ENCODE results near the gene SUGCT.

Gene SUGCT

DNA sequence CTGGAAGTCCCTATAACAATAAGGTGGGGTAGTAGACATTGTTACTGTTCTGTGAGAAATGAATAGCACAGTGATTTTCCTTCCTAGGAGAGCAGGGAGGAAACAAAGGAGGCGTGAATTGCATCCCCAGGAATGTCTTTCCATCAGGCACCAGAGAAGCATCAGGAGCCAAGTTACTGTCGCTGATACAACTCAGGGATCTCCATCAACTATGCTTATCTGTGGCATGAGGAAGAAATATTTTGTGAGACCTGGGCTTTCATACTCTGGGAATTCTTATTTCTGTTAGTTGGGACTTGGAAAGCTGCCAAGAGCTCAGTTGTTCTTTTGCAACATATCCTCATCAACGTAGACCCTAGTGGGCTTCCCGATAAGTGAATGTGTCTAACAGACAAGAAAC is 622.3 kb downstream of the SUGCT start:
- no peak for DNase-seq

DNA sequence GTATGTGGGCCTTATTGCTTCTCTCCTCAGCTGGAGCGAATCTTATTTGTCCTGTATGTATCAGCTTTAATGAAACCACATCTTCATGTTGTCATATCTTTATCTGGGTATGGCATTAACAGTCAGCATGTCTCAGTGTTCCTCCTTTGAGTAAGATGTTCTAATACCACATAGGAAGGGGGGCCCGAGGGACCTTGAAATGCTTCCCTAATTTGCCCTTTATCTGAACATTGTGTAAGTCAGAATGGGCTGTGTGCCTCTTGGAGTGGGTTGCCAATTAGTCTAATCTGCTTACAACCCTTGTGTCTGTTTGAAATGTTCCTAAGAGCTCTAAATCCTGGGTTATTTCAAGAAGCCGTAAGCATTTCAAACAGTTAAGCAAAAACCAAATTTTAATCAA is 623.8 kb downstream of the SUGCT start:
- no peak for DNase-seq

DNA sequence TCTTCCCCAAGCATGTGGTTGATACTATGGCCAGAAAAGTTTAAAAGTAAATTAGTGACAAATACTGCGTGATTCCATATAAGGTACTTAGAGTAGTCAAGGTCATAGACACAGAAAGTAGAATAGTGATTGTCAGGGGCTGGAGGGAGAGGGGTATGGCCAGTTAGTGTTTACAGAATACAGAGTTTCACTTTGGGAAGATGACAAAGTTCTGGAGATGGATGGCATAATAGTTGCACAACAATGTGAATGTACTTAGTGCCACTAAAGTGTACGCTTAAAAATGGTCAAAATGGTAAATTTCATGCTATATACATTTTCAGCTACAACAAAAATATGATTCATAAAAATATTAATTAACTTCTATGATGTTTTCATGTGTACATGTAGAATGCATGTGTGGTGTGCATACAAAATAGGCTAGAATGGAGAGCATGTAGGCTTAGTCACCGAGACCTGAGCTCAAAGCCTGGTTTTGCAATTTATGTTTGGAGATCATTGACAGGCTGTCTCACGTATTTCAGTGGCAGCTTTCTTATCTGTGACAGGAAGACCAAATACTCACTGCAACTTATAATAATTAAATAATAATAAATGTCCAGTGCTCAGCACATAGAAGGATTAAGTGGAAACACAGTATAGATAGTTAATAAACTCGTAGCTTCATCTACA is 625.6 kb downstream of the SUGCT start:
- DNase-seq, result no peak

DNA sequence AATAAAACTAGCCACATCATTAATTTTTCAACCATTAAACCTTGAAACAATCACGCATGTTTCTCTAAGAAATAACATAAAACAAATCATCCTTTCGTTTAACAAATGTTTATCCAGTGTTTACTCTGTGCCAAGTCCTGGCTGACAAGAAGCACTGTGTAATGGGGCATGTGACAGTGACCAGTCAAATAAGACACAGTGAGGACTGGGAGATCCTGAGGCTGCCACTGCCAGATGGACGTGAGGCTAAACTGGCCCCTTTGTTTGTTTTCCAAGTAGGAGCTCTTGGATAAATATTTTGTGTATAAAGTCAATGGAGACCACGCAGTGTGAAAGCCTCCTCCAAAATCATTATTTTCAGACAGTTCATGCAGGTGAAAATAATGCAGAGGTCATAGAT is 626.2 kb downstream of the SUGCT start:
- DNase-seq, result no peak

DNA sequence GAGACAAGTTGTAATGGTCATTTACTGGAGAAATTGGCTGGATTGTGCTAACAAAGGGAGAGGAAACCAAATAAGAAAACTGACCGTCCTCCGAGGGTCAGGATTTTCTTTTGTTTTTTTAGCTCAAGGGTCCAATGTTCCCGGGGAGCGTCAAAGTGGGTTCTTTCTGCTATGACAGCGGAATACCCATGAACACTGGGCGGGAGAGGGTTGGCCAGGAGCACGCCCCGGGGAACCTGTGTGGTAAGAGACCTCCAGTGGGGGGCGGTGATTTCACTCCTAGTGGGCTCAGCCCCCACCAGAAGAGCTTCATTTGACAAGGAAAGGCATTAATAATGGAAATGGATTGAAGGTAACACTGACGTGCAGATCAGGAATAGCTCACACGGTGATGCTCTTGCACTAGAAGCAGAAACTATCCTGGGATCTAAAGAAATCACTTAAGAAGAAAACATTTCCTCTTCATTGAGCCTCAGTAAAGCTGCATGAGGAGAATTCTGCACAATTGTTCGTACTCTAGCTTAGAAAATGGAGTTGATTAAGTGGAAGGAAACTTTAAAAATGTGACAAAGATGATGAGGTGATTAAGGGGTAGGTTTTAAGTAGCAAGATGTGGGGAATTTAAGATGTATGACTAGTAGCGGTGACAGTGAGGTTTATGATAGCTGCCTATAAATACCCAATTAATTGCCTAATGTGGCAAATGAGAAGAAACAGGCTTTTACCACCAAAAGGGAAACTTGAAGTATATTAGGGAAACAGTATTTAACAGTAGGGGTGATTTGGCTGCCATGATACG is 627.2 kb downstream of the SUGCT start:
- DNase-seq, result no peak

DNA sequence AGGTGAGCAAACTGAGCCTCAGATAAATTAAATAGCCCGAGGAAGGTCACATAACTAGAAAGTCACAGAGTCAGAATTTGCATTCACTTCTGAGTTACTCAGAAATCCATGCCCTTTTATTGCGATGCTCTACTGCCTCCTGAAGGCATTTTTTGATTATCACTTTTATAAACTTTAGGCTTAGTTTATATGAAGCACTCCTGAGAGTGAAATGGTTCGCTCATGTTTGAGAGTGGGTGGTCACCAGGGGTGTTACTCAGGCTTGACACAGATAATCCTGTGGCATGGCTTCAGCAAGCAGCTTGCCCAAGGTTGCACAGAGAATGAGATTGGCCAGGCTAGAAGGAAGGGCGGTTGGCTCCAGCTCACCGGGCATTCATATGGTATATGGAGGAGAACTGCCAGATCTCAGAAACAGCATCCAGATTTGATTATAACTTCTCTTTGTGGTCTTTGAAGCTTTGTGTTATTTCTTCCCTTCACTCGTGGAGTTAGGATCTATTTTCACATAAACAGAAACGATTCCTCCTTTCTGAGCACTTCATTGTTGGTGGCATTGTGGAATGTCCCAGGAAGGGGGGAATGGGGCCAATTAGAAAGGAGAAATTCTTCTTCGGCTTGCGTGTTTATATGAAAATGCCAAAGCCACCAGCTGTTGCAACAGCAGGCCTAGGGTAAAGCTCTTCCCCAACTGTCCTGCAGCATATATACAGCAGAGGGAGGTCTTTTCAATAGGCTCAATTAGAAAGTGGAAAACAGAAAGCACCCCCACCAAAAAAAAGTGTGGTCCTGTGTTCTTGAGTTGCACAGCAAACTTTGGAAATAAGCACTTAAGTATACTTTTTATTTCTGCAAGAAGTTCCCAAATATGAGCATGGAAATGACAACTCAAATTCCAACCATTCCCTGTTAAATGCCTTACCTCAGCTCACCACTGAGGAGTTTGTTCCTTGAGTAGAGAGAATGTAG is 628.8 kb downstream of the SUGCT start:
- no peak for DNase-seq

DNA sequence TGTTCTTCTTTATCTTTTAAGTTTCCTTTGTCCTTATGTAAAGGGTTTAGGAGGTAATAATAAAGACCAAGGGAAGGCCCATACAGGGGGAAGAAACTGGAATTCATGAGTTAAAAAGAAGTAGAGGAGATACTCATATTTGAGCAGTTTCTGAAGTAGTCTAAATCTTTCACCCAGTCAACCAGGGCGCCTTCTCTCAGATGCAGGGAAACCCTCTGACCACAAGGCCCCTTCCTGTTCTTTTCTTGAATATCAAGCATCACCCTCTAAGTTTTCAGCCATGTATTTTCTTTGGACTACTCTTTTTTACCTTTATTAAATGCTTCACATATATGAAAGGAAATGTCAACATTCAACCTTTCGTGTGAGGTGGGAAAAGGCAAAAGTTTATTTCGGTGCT is 630.8 kb downstream of the SUGCT start:
- no peak for DNase-seq

DNA sequence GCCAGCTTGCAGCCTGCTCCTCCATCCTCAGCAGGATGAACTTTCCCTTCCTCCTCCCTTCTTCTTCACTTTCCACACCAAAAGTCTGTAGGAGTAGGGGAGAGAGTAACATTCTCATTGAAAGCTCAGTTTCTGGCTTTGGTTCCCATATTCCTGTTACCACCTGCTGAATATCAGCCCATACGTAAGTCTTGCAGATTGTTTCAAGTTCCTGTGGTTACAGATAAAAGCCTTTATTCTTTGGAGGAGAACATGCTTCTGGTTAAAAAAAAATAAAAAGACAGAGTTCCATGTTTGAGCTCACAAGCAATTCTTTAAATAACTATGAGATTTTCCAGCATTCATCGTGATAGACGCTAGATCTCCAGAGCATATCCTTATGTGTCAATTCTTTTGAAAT is 637.3 kb downstream of the SUGCT start:
- DNase-seq, result no peak

DNA sequence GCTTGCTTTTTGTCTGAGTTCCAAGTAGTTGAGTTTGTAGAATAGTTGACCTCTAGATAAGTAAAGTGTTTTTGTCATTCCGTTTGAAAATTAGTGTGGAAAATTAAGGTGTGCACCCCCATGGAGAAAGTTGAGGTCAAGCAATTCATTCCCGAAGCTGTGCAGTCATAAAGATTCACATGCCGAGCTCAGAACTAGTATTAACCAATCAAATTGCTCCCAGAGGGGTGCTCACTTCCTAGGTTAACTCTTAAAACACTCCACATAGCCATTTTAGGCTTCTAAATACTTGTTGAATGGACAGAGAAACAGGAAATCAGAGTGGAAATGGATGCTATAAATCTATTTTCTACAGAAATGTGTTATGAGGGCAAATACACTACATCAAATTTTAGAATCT is 638.9 kb downstream of the SUGCT start:
- no peak for DNase-seq

DNA sequence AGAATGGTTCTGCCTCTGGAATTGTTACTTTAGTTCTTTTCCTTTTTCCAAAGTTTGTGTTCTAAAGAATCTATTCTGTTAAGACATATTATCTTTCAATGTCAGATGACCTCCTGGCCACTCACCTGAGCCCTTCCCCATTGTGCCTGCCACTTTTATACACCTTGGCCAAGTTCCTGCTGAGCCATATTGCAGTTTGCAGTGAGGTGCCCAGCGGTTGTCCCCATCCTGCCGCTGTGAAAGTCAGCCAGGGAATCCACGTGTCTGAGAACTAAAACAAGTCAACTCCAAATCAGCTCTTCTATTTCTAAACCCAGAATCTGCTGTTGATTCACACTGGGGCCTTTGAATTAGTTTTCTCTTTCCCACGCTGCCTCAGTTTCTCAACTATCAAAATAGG is 641.1 kb downstream of the SUGCT start:
- DNase-seq, result no peak

DNA sequence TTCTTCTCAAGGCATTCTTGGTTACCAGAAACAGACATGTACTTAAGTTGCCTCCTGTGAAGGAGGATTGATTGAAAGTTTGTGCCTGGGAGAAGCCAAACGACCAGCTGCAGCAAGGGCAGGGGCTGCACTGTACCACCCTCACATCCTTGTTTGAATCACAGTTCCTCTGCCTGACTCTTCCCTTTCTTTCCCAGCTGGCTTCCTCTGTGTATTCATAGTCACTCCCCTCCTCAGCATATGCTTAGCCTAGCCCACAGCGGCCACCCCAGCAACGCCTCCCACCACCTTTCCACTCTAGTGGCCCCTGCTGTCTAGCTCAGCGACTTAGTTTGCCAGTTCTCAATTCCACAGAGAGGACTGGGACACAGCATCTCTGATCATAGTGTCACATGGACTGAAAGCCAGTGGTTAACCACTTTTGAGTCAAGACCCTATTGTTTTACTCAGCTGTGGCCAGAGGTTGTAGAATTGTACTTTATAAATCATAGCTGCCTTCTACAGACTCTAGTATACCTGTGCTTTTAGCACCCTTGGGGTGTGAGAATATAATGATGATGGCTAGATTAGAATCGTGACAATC is 643.0 kb downstream of the SUGCT start:
- no peak for DNase-seq

DNA sequence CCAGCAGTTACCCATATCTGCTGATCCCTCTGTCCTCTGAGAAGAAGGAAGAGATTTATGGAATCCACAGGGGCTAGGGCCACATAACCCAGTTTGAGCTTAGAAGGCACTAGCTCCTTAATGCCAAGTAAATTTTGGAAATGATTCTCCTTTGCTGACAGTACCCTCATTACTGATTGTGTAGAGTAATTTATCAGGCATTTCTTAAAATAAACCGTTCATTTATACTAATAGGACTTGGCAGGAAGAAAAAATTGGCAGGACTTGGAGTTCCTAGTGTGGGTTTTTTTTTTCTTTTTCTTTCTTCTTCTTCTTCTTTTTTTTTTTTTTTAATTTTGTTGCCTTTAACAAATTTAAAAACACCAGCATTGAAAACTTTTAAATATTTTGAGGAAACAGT is 645.7 kb downstream of the SUGCT start:
- DNase-seq, result no peak

DNA sequence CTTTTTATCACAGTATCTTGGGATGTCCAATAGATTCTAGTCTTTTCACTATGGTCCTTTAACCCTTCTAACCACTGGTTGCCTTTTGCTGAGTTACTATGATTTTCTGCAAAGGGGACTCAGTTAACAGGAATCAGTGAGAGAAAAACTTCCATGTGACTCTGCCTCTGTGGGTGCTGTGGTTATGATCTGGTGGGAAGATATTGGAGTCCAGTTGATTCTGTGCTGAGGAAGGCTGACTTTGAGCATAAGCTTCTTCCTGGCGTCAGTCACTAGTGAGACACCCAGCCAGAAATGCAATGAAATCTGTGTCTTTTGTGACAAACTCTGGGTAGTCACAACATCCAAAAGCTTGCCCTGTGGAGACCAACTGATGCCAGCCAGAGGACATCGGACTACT is 648.0 kb downstream of the SUGCT start:
- DNase-seq, result no peak

DNA sequence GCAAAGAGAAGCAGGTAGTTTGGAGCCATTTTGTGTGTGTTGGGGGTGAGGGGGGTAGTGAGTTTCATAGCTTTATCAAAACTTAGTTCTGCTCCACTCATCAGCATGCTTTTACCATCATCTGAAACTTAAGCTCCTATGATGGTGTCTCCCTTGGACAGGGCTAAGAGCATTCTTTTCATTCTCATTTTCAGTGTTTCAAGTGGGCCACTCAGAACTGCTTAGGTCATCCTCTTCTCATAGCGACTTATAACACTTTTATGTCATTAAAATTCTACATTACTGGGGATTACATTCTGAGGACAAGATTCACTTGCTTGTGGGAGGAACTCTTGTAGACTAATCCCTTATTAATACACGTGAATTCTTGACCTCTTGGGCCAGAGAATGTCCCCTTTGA is 649.4 kb downstream of the SUGCT start:
- DNase-seq, result no peak

DNA sequence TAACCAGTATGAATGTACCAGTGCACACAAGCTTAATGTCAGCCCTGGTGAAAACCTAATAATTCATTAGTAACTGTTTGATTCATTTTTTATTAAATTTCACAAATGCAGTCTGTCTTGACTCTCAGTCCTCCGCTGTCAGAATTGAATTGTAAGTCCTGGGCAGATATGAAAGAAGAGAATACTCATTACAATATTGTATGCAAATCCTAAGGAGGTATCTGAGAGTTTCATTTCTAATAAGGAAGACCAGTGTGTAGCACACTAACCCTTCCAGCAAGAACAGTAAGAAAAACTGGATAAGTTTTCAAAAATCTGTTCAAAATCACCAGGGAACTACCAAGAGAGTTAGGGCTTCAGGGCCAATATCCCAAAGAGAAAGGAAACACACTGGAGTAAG is 652.1 kb downstream of the SUGCT start:
- DNase-seq, result no peak

DNA sequence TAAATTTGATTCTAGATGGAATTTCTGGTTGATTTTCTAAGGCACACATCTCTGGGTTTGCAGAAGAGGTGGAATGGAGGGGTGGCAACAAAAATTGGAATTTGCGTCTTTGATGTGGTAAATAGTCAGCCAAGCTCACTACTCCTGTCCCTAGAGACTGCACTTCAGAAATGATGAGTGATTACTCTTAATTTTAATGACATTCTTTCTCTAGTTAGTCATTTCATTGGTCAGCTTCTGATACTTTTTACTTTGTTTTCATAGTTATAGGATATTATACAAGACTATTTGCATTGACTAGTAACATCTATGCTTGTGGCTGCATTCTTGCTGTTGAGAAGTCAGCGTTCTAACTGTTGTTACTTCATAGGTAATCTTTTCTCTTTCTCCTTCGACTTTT is 658.3 kb downstream of the SUGCT start:
- no peak for DNase-seq

DNA sequence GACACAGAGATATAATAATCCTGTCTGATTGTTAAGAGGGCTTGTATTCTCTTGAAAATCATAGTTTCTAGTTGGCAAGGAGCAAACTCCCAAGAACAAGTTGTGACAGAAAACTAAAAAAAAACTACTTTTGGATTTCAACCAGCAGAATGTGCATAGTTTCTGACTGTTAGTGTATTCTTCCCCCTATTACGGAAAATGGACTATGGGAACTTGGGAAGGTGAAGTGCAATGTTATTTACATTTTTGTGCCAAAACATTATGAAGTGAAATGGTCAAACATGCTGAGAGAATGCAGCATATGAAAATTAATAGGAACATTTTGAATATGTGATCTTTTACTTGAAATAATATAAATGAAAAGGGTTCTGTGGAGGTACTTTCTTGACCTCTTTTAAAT is 660.8 kb downstream of the SUGCT start:
- no peak for DNase-seq

DNA sequence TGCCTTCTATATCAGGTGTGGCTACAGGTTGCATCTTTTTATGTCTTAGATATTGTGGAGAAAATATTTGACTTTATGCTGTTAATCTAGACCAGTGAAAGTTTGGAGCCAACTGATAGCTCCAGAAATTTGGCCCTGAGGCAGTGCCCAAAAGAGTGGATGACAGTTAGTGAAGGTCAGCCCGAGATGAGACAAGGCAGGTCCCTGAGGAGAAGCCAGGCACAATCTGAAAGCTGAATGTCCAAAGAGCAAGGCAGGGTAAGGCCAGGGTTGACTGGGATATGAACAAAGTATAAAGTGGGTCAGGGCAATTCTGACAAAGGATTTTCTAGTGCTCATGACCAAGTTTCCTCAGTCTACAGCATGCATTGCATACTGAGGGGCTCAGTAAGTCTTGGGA is 661.9 kb downstream of the SUGCT start:
- DNase-seq, result no peak

DNA sequence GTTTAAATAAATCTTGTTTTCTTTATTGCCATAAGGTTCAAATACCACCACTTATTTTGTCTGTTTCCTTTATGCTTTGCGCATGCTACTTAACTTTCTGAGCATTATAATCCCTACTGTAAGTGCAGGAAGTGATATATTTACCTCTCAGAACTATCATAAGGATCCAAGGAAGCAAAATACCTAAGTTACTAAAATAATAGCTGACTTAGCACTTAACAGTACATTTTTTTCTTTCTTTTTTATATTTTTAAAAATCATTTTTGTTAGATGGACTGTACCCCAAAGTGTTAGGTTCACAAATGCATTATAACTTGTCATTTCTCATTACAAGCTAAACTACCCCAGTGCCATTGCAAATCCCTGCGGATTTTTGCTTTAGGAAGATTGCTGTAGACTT is 663.8 kb downstream of the SUGCT start:
- DNase-seq, result no peak

DNA sequence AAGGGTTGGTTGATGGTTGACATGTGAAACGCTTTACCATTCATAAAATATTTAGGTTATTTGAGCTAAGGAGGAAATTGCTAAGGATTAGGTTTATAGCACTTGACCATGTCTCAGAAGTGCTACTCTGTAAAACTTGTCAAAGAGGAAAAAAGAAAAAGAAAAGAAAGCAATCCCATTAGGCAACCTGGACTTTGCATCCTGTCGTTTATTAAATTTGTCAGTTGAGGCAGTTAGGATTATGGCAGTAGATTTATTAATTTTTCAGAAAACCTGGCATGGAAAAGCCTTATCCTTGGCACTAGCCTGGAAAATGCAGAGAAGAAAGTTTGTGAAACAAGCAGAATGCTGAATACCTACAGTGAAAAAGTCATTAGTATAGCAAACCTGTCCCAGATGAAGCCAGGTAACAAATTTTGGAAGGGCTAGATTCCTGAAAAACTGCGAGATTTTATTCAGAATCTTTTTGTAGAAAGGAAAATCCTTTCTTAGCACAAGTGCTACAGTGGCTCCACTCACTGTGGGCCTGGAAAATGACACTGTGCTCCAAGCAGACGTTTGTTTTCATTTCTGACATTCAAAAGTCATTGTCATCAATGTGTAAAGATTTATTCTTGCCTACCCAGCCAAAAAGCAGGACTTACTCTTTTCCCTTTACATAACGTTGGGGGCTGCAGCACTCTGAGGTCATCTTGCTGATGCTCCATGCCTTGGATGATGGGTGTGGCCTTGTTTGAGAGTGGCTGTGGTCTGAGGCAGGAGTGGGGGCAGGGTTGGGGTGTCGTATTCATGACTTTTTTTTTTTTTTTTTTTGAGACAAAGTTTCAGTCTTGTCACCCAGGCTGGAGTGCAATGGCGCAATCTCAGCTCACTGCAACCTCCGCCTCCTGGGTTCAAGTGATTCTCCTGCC is 664.9 kb downstream of the SUGCT start:
- DNase-seq, result no peak

DNA sequence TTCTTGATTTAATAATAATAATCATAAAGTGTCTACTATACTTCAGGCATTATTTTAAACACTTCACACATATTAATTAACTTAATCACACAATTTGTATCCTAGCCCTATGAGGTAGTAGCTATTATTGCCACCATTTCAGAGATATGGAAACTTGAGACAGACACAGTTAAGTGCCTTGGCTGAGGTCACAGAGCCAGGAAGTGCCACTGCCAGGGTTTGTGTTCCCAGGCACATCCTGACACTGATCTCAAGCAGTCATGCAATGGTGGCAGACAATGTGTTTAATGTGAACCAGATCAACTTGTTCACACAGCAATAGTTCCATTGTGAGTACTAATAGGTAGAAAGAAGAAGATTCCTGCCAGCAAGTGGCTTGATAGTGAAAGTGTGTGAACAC is 666.0 kb downstream of the SUGCT start:
- DNase-seq, result no peak

DNA sequence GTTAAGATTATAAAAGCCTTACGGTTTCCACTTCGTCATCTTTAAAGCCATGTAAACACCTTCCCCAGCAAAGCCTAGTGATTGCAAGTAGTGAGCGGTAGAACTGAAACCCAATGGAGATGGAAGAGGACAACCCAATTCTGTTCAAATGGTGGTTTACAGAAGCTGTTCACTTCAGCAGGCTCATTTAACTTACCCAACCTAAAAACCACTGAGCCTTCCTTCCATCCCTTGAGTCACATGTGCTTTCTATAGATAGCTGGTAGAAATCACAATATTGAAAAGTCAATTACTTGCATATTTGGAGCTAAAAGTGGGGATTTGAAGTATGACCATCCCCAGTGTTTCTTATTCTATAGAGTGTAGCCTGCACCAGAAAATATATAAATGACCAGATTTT is 667.7 kb downstream of the SUGCT start:
- DNase-seq, result no peak
